Islet precursor cell (in vitro differentiated cells): Measurements from ENCODE around the gene NSG1.
A peak's percentile ranks its signal among the peaks of the same experiment; 100 is the strongest.
"Not testable (repeated sequence)": the region's sequence is repeated elsewhere in the genome, so short reads cannot be mapped to it uniquely, and the experiment has no call there.

Experiments
- DNase-seq: peaks from one replicate; pipeline ENCODE4 v3.0.0-alpha.2; 2018

NSG1 gene

GRCh38 chr4:4437798-4438470, 51.0 kb downstream of the NSG1 start:
- DNase-seq, result peak; percentile 26

- no peak for DNase-seq
Measured at GRCh38 chr4:4438891-4439290, 52.0 kb downstream of the NSG1 start.

GRCh38 chr4:4439782-4440181, 52.9 kb downstream of the NSG1 start:
- DNase-seq, result no peak

GRCh38 chr4:4440333-4441061, 53.6 kb downstream of the NSG1 start:
- no peak for DNase-seq

- DNase-seq, result peak; percentile 93
Measured at GRCh38 chr4:4443821-4444220, 56.9 kb downstream of the NSG1 start.

- DNase-seq, result no peak
Measured at GRCh38 chr4:4446434-4446833, 59.5 kb downstream of the NSG1 start.

- DNase-seq, result no peak
Measured at GRCh38 chr4:4455210-4455865, 68.4 kb downstream of the NSG1 start.

GRCh38 chr4:4456351-4456750, 69.4 kb downstream of the NSG1 start:
- peak; percentile 98 for DNase-seq

GRCh38 chr4:4456816-4457578, 70.1 kb downstream of the NSG1 start:
- DNase-seq, result no peak

GRCh38 chr4:4457803-4458553, 71.1 kb downstream of the NSG1 start:
- DNase-seq, result peak; percentile 92

GRCh38 chr4:4459181-4459580, 72.3 kb downstream of the NSG1 start:
- no peak for DNase-seq

- DNase-seq, result no peak
Measured at GRCh38 chr4:4460759-4461158, 73.9 kb downstream of the NSG1 start.

- DNase-seq, result no peak
Measured at GRCh38 chr4:4461178-4461577, 74.3 kb downstream of the NSG1 start.

- DNase-seq, result no peak
Measured at GRCh38 chr4:4461850-4462249, 74.9 kb downstream of the NSG1 start.

- DNase-seq, result no peak
Measured at GRCh38 chr4:4462970-4463369, 76.1 kb downstream of the NSG1 start.

GRCh38 chr4:4465238-4465637, 78.3 kb downstream of the NSG1 start:
- DNase-seq, result not testable (repeated sequence)
